Activated T-cell treated with anti-CD3 and anti-CD28 coated beads, Interleukin-2, amount 50 U/mL, for 4 hours (primary cell): ENCODE measurements around the gene CNTN5. TPM values are rescaled to one million over a fixed set of nuclear protein-coding genes. Genes with fewer than 3 reads are reported as not detected.

Experiments
- ATAC-seq, 2 donors: fragments of 200-7000 bp; cut with Tn5 transposase; one replicate each; pipeline ENCODE4 v1.10.0; 2021
- DNase-seq: peaks from one replicate; pipeline ENCODE4 v3.0.0-alpha.2; 2020
- H3K27me3 Mint-ChIP-seq: one replicate; pipeline ENCODE4 v1.8.0; 2021; ENCODE audit warnings: low read depth, mixed read lengths
- H3K36me3 Mint-ChIP-seq: one replicate; pipeline ENCODE4 v1.8.0; 2022; ENCODE audit warnings: mixed read lengths; ENCODE audit not compliant: insufficient read depth
- H3K4me1 Mint-ChIP-seq: one replicate; pipeline ENCODE4 v1.8.0; 2021; ENCODE audit warnings: low read depth, mixed read lengths
- H3K4me3 Mint-ChIP-seq: one replicate; pipeline ENCODE4 v1.8.0; 2021; ENCODE audit warnings: mild to moderate bottlenecking, moderate library complexity, mixed read lengths
- H3K9me3 Mint-ChIP-seq: one replicate; pipeline ENCODE4 v1.8.0; 2021; ENCODE audit warnings: mixed read lengths
- total RNA-seq, 3 donors: library from RNA; stranded (reverse); gene quantifications; one replicate each; pipeline ENCODE4 v1.2.1, GENCODE V29; 2021

Gene CNTN5
- total RNA-seq, 3 donors from 2014 or later = not detected

- peaks cover 4% of the 10 kb centered on the region for H3K9me3 Mint-ChIP-seq
- no peaks in the 10 kb centered on the region for H3K36me3 Mint-ChIP-seq
- no peaks in the 10 kb centered on the region for H3K27me3 Mint-ChIP-seq
- no peaks in the 10 kb centered on the region for H3K4me1 Mint-ChIP-seq
- ATAC-seq (no peak), DNase-seq (no peak)
- no peak overlapping the region for H3K4me3 Mint-ChIP-seq
Measured at GRCh38 chr11:99349151-99349673, 328.5 kb downstream of the CNTN5 start.

- no peaks in the 10 kb centered on the region for H3K36me3 Mint-ChIP-seq
- ATAC-seq (no peak), DNase-seq (no peak)
- H3K27me3 Mint-ChIP-seq = no peaks in the 10 kb centered on the region
- no peaks in the 10 kb centered on the region for H3K4me1 Mint-ChIP-seq
- peaks cover 7% of the 10 kb centered on the region for H3K9me3 Mint-ChIP-seq
- no peak overlapping the region for H3K4me3 Mint-ChIP-seq
Measured at GRCh38 chr11:99351624-99352023, 330.9 kb downstream of the CNTN5 start.

GRCh38 chr11:99352642-99353041, 331.9 kb downstream of the CNTN5 start:
- H3K36me3 Mint-ChIP-seq = no peaks in the 10 kb centered on the region
- no peaks in the 10 kb centered on the region for H3K4me1 Mint-ChIP-seq
- H3K27me3 Mint-ChIP-seq = no peaks in the 10 kb centered on the region
- peaks cover 7% of the 10 kb centered on the region for H3K9me3 Mint-ChIP-seq
- no peak for ATAC-seq
- H3K4me3 Mint-ChIP-seq = no peak overlapping the region
- no peak for DNase-seq

- Mint-ChIP-seq H3K27me3 (no peaks in the 10 kb centered on the region), H3K9me3 (no peaks in the 10 kb centered on the region), H3K4me1 (no peaks in the 10 kb centered on the region), H3K36me3 (no peaks in the 10 kb centered on the region), H3K4me3 (no peak overlapping the region)
- ATAC-seq (no peak), DNase-seq (no peak)
Measured at GRCh38 chr11:99366546-99366945, 345.8 kb downstream of the CNTN5 start.

GRCh38 chr11:99368583-99368982, 347.8 kb downstream of the CNTN5 start:
- Mint-ChIP-seq H3K27me3 (no peaks in the 10 kb centered on the region), H3K9me3 (no peaks in the 10 kb centered on the region), H3K4me3 (no peak overlapping the region), H3K36me3 (no peaks in the 10 kb centered on the region), H3K4me1 (no peaks in the 10 kb centered on the region)
- ATAC-seq (no peak), DNase-seq (no peak)

- H3K36me3 Mint-ChIP-seq = no peaks in the 10 kb centered on the region
- peaks cover 3% of the 10 kb centered on the region for H3K9me3 Mint-ChIP-seq
- no peak for ATAC-seq
- H3K4me1 Mint-ChIP-seq = no peaks in the 10 kb centered on the region
- no peak overlapping the region for H3K4me3 Mint-ChIP-seq
- DNase-seq = no peak
- H3K27me3 Mint-ChIP-seq = no peaks in the 10 kb centered on the region
Measured at GRCh38 chr11:99370549-99371216, 349.9 kb downstream of the CNTN5 start.

GRCh38 chr11:99371257-99371656, 350.5 kb downstream of the CNTN5 start:
- no peaks in the 10 kb centered on the region for H3K27me3 Mint-ChIP-seq
- H3K9me3 Mint-ChIP-seq = peaks cover 3% of the 10 kb centered on the region
- no peak for DNase-seq
- no peaks in the 10 kb centered on the region for H3K36me3 Mint-ChIP-seq
- ATAC-seq = no peak
- H3K4me1 Mint-ChIP-seq = no peaks in the 10 kb centered on the region
- no peak overlapping the region for H3K4me3 Mint-ChIP-seq

- no peak overlapping the region for H3K4me3 Mint-ChIP-seq
- H3K36me3 Mint-ChIP-seq = no peaks in the 10 kb centered on the region
- ATAC-seq (no peak), DNase-seq (no peak)
- no peaks in the 10 kb centered on the region for H3K4me1 Mint-ChIP-seq
- H3K27me3 Mint-ChIP-seq = no peaks in the 10 kb centered on the region
- H3K9me3 Mint-ChIP-seq = peaks cover 6% of the 10 kb centered on the region
Measured at GRCh38 chr11:99376463-99376862, 355.7 kb downstream of the CNTN5 start.

GRCh38 chr11:99383648-99384245, 363.0 kb downstream of the CNTN5 start:
- no peak for ATAC-seq
- no peaks in the 10 kb centered on the region for H3K4me1 Mint-ChIP-seq
- H3K9me3 Mint-ChIP-seq = peaks cover 5% of the 10 kb centered on the region
- no peak overlapping the region for H3K4me3 Mint-ChIP-seq
- no peaks in the 10 kb centered on the region for H3K36me3 Mint-ChIP-seq
- no peaks in the 10 kb centered on the region for H3K27me3 Mint-ChIP-seq
- DNase-seq = no peak

GRCh38 chr11:99391245-99391644, 370.5 kb downstream of the CNTN5 start:
- no peak for ATAC-seq
- Mint-ChIP-seq H3K36me3 (no peaks in the 10 kb centered on the region), H3K4me3 (no peak overlapping the region), H3K27me3 (no peaks in the 10 kb centered on the region), H3K4me1 (no peaks in the 10 kb centered on the region), H3K9me3 (peaks cover 7% of the 10 kb centered on the region)
- DNase-seq = no peak

GRCh38 chr11:99406345-99406744, 385.6 kb downstream of the CNTN5 start:
- Mint-ChIP-seq H3K36me3 (no peaks in the 10 kb centered on the region), H3K9me3 (peaks cover 25% of the 10 kb centered on the region), H3K27me3 (no peaks in the 10 kb centered on the region), H3K4me3 (no peak overlapping the region), H3K4me1 (no peaks in the 10 kb centered on the region)
- DNase-seq = no peak
- ATAC-seq = no peak

GRCh38 chr11:99410636-99411035, 389.9 kb downstream of the CNTN5 start:
- no peak overlapping the region for H3K4me3 Mint-ChIP-seq
- no peaks in the 10 kb centered on the region for H3K27me3 Mint-ChIP-seq
- DNase-seq (no peak), ATAC-seq (no peak)
- H3K9me3 Mint-ChIP-seq = peaks cover 5% of the 10 kb centered on the region
- H3K4me1 Mint-ChIP-seq = no peaks in the 10 kb centered on the region
- no peaks in the 10 kb centered on the region for H3K36me3 Mint-ChIP-seq

- Mint-ChIP-seq H3K4me3 (no peak overlapping the region), H3K4me1 (no peaks in the 10 kb centered on the region), H3K9me3 (peaks cover 8% of the 10 kb centered on the region), H3K27me3 (no peaks in the 10 kb centered on the region), H3K36me3 (no peaks in the 10 kb centered on the region)
- no peak for DNase-seq
- ATAC-seq = no peak
Measured at GRCh38 chr11:99418927-99419720, 398.4 kb downstream of the CNTN5 start.

GRCh38 chr11:99419991-99420390, 399.2 kb downstream of the CNTN5 start:
- Mint-ChIP-seq H3K36me3 (no peaks in the 10 kb centered on the region), H3K27me3 (no peaks in the 10 kb centered on the region), H3K4me3 (no peak overlapping the region), H3K4me1 (no peaks in the 10 kb centered on the region), H3K9me3 (peaks cover 4% of the 10 kb centered on the region)
- ATAC-seq (no peak), DNase-seq (no peak)
